ENCODE results near the gene GABBR2.
"Not testable (repeated sequence)": the region's sequence is repeated elsewhere in the genome, so short reads cannot be mapped to it uniquely, and the experiment has no call there.

The GABBR2 gene

GRCh38 chr9:98283143-98283542, 425.6 kb downstream of the GABBR2 start:
- DNase-seq (ENCODE audit: low read depth, low spot score); H3K36me3 ChIP-seq (ENCODE audit: control insufficient read depth, insufficient read depth, low read length); H3K9me3 ChIP-seq (ENCODE audit: control insufficient read depth, insufficient read depth, low read length); H3K27me3 ChIP-seq (ENCODE audit: control insufficient read depth, insufficient read depth, low read length); H3K4me1 ChIP-seq (ENCODE audit: control insufficient read depth, insufficient read depth, low read length); H3K4me3 ChIP-seq (ENCODE audit: low read length); H3K27ac ChIP-seq (ENCODE audit: low read length): not testable (repeated sequence)
- WGBS (ENCODE audit: insufficient coverage, insufficient read length) = no CpG with 5 or more reads among the region's 7 CpGs

DNA sequence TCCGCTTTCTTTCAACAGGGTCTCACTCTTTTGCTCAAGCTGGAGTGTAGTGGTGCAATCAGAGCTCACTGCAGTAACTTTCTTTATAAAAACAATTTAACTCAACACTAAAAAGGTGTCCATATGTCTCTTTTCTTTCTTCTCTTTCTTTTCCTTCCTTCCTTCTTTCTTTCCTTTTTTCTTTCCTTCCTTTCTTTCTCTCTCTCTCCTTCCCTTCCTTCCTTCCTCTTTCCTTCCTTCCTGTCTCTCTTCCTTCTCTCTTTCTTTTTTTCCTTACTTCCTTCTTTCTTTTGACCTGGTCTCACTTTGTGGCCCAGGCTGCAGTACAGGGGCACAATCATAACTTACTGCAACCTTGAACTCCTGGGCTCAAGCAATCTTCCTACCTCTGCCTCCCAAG, 427.5 kb downstream of the GABBR2 start:
- H3K4me3 ChIP-seq (ENCODE audit: low read length) = no peak overlapping the region
- no peak for DNase-seq (ENCODE audit: low read depth, low spot score)
- WGBS (ENCODE audit: insufficient coverage, insufficient read length) = no CpG with 5 or more reads among the region's 1 CpG
- no peaks in the 10 kb centered on the region for H3K4me1 ChIP-seq (ENCODE audit: control insufficient read depth, insufficient read depth, low read length)
- no peak overlapping the region for H3K27ac ChIP-seq (ENCODE audit: low read length)
- H3K27me3 ChIP-seq (ENCODE audit: control insufficient read depth, insufficient read depth, low read length) = no peaks in the 10 kb centered on the region
- no peaks in the 10 kb centered on the region for H3K9me3 ChIP-seq (ENCODE audit: control insufficient read depth, insufficient read depth, low read length)
- no peaks in the 10 kb centered on the region for H3K36me3 ChIP-seq (ENCODE audit: control insufficient read depth, insufficient read depth, low read length)

DNA sequence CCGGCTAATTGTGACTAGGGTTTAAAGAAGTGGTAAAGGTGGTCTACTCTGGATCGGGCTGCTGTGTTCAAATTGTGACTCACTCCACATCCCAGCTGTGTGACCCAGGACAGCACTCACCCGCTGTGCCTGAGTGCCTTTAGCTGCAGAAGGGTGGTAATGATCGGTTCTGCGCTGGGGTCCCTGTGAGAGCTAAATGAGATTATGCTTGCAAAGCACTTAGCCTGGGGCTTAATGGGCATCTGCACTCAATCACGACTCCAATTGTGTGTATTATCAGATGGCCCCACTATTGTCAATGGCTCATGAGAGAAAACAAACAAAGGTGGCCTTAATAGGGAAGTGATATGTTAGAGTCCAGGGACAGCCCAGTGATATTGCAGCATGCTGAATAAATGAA, 428.2 kb downstream of the GABBR2 start:
- Histone ChIP-seq H3K27me3 (ENCODE audit: control insufficient read depth, insufficient read depth, low read length) (no peaks in the 10 kb centered on the region), H3K9me3 (ENCODE audit: control insufficient read depth, insufficient read depth, low read length) (no peaks in the 10 kb centered on the region), H3K4me3 (ENCODE audit: low read length) (no peak overlapping the region), H3K4me1 (ENCODE audit: control insufficient read depth, insufficient read depth, low read length) (no peaks in the 10 kb centered on the region), H3K27ac (ENCODE audit: low read length) (no peak overlapping the region), H3K36me3 (ENCODE audit: control insufficient read depth, insufficient read depth, low read length) (no peaks in the 10 kb centered on the region)
- no CpG with 5 or more reads among the region's 6 CpGs for WGBS (ENCODE audit: insufficient coverage, insufficient read length)
- DNase-seq (ENCODE audit: low read depth, low spot score) = no peak

DNA sequence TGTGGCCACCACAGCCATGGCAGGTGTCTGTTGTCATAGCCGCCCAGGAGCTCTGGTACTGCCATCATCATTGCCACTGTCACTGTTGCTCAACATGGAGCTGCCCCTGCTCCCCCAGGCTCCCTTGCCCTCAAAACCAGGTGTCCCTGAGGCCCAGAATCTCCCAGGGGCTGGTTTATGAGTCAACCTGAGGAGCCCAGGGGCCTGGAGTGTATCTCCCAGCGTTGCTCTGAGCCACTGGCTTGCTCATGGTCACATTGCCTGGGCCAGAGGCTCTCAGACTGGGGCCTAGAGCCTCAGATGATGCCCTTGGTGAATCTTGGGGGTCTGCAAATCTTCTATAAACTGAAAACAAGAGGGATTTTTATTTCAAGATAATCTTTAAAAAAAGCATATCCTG, 428.6 kb downstream of the GABBR2 start:
- H3K27ac ChIP-seq (ENCODE audit: low read length) = no peak overlapping the region
- WGBS (ENCODE audit: insufficient coverage, insufficient read length) = no CpG with 5 or more reads among the region's 2 CpGs
- no peak for DNase-seq (ENCODE audit: low read depth, low spot score)

DNA sequence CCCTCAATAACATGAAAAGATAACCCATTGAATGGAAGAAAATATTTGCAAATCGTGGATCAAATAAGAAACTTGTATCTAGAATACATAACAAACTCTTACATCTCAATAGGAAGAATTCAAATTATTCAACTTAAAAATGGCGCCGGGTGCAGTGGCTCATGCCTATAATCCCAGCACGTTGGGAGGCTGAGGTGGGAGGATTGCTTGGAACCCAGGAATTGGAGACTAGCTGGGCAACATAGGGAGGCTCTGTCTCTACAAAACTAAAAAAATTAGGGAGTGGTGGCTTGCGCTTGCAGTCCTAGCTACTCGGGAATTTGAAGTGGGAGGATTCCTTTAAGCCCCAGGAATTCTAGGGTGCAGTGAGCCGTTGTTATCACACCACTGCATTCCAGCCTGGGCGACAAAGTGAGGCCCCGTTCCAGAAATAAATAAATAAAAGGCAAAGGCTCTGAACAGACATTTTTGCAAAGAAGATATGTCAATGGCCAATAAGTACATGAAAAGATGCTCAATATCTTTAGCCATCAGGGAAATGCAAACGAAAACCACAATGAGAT, 431.7 kb downstream of the GABBR2 start:
- Histone ChIP-seq H3K27ac (ENCODE audit: low read length) (no peak overlapping the region), H3K4me3 (ENCODE audit: low read length) (no peak overlapping the region), H3K27me3 (ENCODE audit: control insufficient read depth, insufficient read depth, low read length) (no peaks in the 10 kb centered on the region), H3K4me1 (ENCODE audit: control insufficient read depth, insufficient read depth, low read length) (no peaks in the 10 kb centered on the region), H3K9me3 (ENCODE audit: control insufficient read depth, insufficient read depth, low read length) (no peaks in the 10 kb centered on the region), H3K36me3 (ENCODE audit: control insufficient read depth, insufficient read depth, low read length) (no peaks in the 10 kb centered on the region)
- no peak for DNase-seq (ENCODE audit: low read depth, low spot score)
- WGBS (ENCODE audit: insufficient coverage, insufficient read length) = no CpG with 5 or more reads among the region's 10 CpGs

More for the DNA sequence above, 428.6 kb downstream of the GABBR2 start:
- Histone ChIP-seq H3K4me1 (ENCODE audit: control insufficient read depth, insufficient read depth, low read length) (no peaks in the 10 kb centered on the region), H3K4me3 (ENCODE audit: low read length) (no peak overlapping the region), H3K9me3 (ENCODE audit: control insufficient read depth, insufficient read depth, low read length) (no peaks in the 10 kb centered on the region), H3K27me3 (ENCODE audit: control insufficient read depth, insufficient read depth, low read length) (no peaks in the 10 kb centered on the region), H3K36me3 (ENCODE audit: control insufficient read depth, insufficient read depth, low read length) (no peaks in the 10 kb centered on the region)

DNA sequence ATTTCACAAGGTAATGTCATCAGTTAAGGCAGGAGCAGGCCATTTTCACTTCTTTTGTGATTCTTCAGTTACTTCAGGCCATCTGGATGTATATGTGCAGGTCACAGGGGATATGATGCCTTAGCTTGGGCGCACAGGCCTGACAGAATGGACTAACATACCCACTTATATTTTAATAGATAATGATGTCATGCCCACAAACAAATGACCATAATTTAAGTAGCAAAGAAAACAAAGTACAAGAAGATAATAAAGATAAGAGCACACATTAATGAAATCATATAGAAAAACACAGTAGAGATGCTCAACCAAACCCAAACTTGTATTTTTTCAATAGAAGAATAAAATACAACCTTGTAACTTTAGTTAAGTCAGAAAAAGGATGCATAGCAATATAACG, 433.6 kb downstream of the GABBR2 start:
- no peak for DNase-seq (ENCODE audit: low read depth, low spot score)
- no peak overlapping the region for H3K4me3 ChIP-seq (ENCODE audit: low read length)
- no peaks in the 10 kb centered on the region for H3K27me3 ChIP-seq (ENCODE audit: control insufficient read depth, insufficient read depth, low read length)
- peaks cover 1% of the 10 kb centered on the region; the same call in 1 of the 2 replicates for H3K4me1 ChIP-seq (ENCODE audit: control insufficient read depth, insufficient read depth, low read length)
- no CpG with 5 or more reads among the region's 2 CpGs for WGBS (ENCODE audit: insufficient coverage, insufficient read length)
- H3K27ac ChIP-seq (ENCODE audit: low read length) = no peak overlapping the region
- no peaks in the 10 kb centered on the region for H3K9me3 ChIP-seq (ENCODE audit: control insufficient read depth, insufficient read depth, low read length)
- H3K36me3 ChIP-seq (ENCODE audit: control insufficient read depth, insufficient read depth, low read length) = no peaks in the 10 kb centered on the region

GRCh38 chr9:98272083-98272482, 436.7 kb downstream of the GABBR2 start:
- no peaks in the 10 kb centered on the region for H3K9me3 ChIP-seq (ENCODE audit: control insufficient read depth, insufficient read depth, low read length)
- H3K27me3 ChIP-seq (ENCODE audit: control insufficient read depth, insufficient read depth, low read length) = no peaks in the 10 kb centered on the region
- peaks cover 1% of the 10 kb centered on the region; the same call in 1 of the 2 replicates for H3K4me1 ChIP-seq (ENCODE audit: control insufficient read depth, insufficient read depth, low read length)
- H3K27ac ChIP-seq (ENCODE audit: low read length) = no peak overlapping the region
- H3K4me3 ChIP-seq (ENCODE audit: low read length) = no peak overlapping the region
- no peak for DNase-seq (ENCODE audit: low read depth, low spot score)
- no CpG with 5 or more reads among the region's 3 CpGs for WGBS (ENCODE audit: insufficient coverage, insufficient read length)
- no peaks in the 10 kb centered on the region for H3K36me3 ChIP-seq (ENCODE audit: control insufficient read depth, insufficient read depth, low read length)

GRCh38 chr9:98271479-98271878, 437.3 kb downstream of the GABBR2 start:
- Histone ChIP-seq H3K9me3 (ENCODE audit: control insufficient read depth, insufficient read depth, low read length) (no peaks in the 10 kb centered on the region), H3K4me3 (ENCODE audit: low read length) (no peak overlapping the region), H3K27me3 (ENCODE audit: control insufficient read depth, insufficient read depth, low read length) (no peaks in the 10 kb centered on the region), H3K36me3 (ENCODE audit: control insufficient read depth, insufficient read depth, low read length) (no peaks in the 10 kb centered on the region), H3K27ac (ENCODE audit: low read length) (no peak overlapping the region), H3K4me1 (ENCODE audit: control insufficient read depth, insufficient read depth, low read length) (peaks cover 1% of the 10 kb centered on the region; the same call in 1 of the 2 replicates)
- no CpG with 5 or more reads among the region's 3 CpGs for WGBS (ENCODE audit: insufficient coverage, insufficient read length)
- no peak for DNase-seq (ENCODE audit: low read depth, low spot score)

DNA sequence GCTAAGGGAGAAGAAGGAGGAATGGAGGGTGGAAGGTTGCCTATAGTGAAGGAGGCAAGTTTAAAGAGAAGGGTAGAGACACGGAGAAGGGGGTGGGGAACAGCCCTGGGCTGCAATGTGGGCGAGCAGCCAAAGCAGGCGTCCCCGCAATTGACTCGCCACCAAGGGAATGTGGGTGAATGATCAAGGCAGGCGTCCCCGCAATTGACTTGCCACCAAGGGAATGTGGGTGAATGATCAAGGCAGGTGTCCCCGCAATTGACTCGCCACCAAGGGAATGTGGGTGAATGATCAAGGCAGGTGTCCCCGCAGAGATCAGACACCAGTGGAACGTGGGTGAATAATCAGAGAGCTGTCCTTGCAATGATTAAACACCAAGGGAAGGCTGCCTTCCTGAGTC, 438.5 kb downstream of the GABBR2 start:
- not testable (repeated sequence) for H3K27ac ChIP-seq (ENCODE audit: low read length); H3K36me3 ChIP-seq (ENCODE audit: control insufficient read depth, insufficient read depth, low read length); H3K27me3 ChIP-seq (ENCODE audit: control insufficient read depth, insufficient read depth, low read length); H3K4me1 ChIP-seq (ENCODE audit: control insufficient read depth, insufficient read depth, low read length); DNase-seq (ENCODE audit: low read depth, low spot score); H3K4me3 ChIP-seq (ENCODE audit: low read length); H3K9me3 ChIP-seq (ENCODE audit: control insufficient read depth, insufficient read depth, low read length)
- no CpG with 5 or more reads among the region's 11 CpGs for WGBS (ENCODE audit: insufficient coverage, insufficient read length)

DNA sequence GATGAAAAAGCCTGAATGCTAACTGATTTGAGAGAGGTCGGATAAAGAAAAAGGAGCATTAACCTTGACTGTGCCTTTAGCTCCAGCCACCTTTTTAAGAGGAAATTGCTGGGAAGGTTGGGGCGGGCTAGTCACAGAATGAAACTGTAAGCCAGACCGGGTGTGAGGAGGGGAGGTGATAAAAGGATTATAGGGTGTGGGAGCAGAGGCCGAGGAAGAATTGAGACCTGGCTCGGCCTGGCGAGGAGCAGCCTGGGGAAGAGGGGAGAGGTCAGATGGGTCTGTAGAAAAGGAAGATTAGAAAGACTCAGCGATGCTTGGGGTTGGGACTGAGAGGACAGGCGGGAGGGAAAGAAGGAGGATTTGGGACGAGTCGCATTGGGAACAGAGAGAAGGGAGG, 439.1 kb downstream of the GABBR2 start:
- WGBS (ENCODE audit: insufficient coverage, insufficient read length) = no CpG with 5 or more reads among the region's 10 CpGs
- H3K4me1 ChIP-seq (ENCODE audit: control insufficient read depth, insufficient read depth, low read length); H3K27ac ChIP-seq (ENCODE audit: low read length); H3K27me3 ChIP-seq (ENCODE audit: control insufficient read depth, insufficient read depth, low read length); H3K4me3 ChIP-seq (ENCODE audit: low read length); H3K9me3 ChIP-seq (ENCODE audit: control insufficient read depth, insufficient read depth, low read length); H3K36me3 ChIP-seq (ENCODE audit: control insufficient read depth, insufficient read depth, low read length); DNase-seq (ENCODE audit: low read depth, low spot score): not testable (repeated sequence)

DNA sequence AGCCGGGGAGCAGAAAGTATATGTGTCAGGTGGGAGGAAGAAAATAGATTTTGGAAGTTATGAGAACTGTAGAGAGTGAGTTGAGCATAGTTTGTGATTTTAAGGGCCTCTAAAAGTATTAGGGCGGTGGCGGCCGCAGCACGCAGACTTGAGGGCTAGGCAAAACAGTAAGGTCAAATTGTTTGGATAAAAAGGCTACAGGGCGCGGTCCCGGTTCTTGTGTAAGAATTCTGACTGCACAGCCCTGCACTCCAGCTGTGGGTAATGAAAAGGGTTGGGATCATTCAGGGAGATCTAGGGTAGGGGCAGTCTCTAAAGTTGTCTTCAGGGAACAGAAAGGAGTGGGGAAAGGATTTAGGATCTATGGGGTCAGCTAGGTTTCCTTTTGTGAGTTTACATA, 441.2 kb downstream of the GABBR2 start:
- not testable (repeated sequence) for DNase-seq (ENCODE audit: low read depth, low spot score); H3K4me3 ChIP-seq (ENCODE audit: low read length); H3K27ac ChIP-seq (ENCODE audit: low read length); H3K4me1 ChIP-seq (ENCODE audit: control insufficient read depth, insufficient read depth, low read length); H3K9me3 ChIP-seq (ENCODE audit: control insufficient read depth, insufficient read depth, low read length); H3K27me3 ChIP-seq (ENCODE audit: control insufficient read depth, insufficient read depth, low read length); H3K36me3 ChIP-seq (ENCODE audit: control insufficient read depth, insufficient read depth, low read length)
- no CpG with 5 or more reads among the region's 8 CpGs for WGBS (ENCODE audit: insufficient coverage, insufficient read length)
